ENCODE data around the gene GPR157.
A peak's percentile ranks its signal among the peaks of the same experiment; 100 is the strongest.
"Not testable (repeated sequence)": the region's sequence is repeated elsewhere in the genome, so short reads cannot be mapped to it uniquely, and the experiment has no call there.

The GPR157 gene

GRCh38 chr1:9145021-9145668 is 16.2 kb upstream of the GPR157 start:
- DNase-seq: peak; percentile 20

- DNase-seq: not testable (repeated sequence)
Measured at GRCh38 chr1:9144494-9144893, 15.6 kb upstream of the GPR157 start.

GRCh38 chr1:9143250-9143649 is 14.3 kb upstream of the GPR157 start:
- DNase-seq: no peak

DNA sequence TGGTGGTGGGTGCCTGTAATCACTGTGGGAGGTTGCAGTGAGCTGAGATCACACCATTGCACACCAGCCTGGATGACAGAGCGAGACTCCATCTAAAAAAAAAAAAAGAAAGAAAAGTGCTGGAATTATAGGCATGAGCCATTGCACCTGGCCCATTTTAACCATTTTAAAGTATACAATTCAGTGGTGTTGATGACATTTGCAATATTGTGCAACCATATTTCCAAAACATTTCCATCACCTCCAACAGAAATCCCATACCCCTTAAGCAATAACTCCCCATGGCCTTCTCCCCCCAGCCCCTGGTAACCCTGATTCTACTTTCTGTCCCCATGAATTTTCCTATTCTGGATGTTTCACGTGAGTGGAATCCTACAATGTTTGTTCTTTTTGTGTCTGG is 11.0 kb upstream of the GPR157 start:
- no peak for DNase-seq

DNA sequence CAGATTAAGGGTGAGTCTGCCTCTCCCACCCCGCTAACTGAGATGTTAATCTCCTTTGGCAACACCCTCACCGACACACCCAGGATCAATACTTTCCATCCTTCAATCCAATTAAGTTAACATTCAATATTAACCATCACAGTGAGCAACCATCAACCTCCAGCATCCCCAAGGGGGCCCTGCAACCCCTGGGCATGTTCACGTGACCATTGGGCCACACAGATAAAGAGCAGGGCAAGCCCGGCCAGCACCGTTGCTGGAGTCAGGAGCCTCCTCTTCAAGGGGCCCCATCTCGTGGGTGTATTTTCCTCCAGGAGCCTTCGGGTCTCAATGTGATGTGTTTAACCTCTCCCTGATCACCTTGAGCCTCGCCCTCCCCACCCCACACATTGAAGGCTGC is 8.0 kb upstream of the GPR157 start:
- no peak for DNase-seq

DNA sequence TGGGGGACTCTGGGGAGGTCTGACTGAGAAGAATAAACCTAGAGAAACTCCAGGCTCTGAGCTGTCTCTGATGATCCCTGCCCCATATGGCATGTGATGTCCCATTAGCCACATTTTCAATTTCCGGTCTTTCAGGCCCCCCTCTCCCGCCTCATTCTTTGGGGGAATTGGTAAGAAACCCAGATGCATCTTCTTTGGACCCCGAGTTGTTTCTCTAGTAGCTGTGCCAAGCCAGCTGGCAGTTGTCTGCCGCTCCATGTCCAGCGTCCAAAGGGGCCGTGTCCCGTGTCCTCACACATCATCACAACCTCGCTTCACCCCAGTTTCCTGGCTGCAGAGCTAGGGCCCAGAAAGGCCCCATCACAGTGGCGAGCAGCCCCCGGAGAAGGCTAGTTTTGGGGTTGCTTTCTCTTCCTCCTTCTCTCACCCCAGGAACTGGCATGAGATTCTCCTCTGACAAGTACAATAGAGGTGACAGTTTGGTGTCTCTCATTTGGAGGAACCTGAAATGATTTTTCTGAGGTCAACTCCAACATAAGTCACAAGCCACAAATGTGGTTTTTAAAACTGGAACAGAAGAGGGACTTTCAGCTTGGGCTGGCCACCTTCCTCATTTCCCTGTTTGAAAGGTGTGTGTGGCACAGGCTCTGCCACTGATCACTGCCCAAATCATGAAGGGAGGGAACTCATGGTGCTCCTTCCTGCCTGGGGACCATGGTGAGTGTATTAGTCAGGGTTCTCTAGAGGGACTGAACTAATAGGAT is 6.4 kb upstream of the GPR157 start:
- DNase-seq: no peak

- DNase-seq: no peak
Measured at GRCh38 chr1:9133870-9134585, 5.1 kb upstream of the GPR157 start.

DNA sequence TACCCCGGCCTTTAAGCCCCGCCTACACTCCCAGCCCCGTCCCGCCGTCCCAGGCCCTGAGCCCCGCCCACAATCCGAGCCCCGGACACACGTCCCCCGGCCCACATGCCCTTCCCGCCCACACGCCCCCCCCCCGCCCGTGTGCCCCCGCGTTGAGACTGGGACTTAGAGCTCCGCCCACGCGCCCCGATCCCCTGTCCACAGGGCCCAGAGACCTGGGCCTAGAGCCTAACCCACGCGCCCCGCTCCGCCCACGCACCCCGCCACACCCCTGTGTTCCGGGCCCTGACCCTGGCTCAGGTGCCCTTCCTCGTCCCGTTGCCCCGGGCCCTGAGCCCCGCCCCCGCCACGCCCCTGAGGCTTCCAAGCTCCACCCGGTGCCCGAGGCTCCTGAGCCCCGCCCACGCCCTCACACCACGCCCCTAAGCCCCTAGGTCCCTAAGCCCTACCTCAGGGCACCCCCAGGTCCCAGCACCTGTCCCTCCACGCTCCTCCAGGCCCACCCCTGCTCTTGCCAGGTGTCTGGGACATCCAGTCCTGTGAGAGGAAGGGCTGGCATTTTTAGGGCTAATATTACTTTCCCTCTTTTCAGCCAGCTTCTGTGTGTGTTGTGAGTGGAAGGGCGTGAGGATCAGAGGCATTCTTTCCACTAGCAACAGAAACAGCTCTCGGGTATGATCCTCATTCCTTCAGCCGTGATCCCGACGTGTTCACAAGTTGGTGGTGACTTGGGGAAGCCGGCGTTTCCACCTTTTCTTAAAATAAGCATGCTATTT is 552 bp upstream of the GPR157 start:
- no peak for DNase-seq

DNA sequence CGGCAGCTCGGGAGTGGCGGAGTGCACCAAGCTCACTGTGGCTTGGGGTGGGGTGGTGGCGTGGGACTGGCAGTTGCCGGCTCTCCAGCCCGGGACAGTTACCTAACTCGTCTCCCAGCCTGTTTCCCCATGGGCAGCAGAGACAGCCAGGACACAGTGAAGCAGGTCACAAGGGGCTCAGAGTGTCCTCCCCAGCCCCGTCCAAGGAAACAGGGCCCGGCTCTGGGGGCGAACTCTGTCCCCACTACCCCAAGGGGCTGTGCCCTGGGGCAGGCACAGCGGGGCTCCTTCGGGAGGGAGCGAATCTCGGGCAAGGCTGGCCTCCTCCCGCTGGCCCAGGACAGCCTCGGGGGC is 759 bp downstream of the GPR157 start:
- no peak for DNase-seq

DNA sequence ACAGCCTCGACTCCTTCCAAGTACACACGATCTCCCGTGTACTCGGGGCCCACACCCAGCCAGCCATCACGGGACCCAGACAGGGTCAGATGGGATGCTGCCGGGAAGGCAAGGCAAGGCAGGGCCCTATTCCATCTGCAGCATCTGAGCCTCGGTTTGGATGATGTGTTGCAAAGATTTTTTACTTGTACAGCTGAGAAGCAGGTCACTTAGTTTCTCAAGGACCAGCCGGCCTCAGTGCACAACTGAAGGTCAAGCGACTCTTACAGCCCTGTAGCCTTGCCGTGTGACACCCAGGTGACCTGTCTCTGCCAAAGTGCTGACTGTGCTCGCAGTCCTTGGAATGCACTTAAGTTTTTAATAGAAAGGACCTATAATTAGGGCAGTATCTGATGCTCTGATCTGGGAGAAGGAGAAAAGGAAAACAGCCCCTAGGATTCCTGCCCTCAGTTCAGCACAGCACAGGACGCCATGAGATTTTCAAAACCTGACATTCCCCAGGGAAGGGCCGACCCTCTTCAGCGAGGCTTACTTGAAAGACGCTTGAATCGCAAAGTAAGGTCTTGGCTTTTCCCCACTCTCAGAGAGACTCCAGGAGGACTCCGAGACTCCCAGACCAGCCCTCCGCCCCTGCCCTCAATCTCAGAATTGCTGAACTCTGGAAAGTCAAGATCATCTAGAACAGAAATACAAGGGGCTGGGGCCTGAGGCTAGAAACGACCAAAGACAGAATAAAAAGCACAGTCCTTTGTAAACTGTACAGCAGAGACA is 1.3 kb downstream of the GPR157 start:
- no peak for DNase-seq

- no peak for DNase-seq
Measured at GRCh38 chr1:9126511-9126910, 2.4 kb downstream of the GPR157 start.

- DNase-seq: not testable (repeated sequence)
Measured at GRCh38 chr1:9125847-9126246, 3.1 kb downstream of the GPR157 start.

- no peak for DNase-seq
Measured at GRCh38 chr1:9125325-9125724, 3.6 kb downstream of the GPR157 start.

- DNase-seq: not testable (repeated sequence)
Measured at GRCh38 chr1:9124389-9124788, 4.5 kb downstream of the GPR157 start.

GRCh38 chr1:9123665-9124064 is 5.2 kb downstream of the GPR157 start:
- not testable (repeated sequence) for DNase-seq

GRCh38 chr1:9121496-9122409 is 7.1 kb downstream of the GPR157 start:
- DNase-seq: no peak

DNA sequence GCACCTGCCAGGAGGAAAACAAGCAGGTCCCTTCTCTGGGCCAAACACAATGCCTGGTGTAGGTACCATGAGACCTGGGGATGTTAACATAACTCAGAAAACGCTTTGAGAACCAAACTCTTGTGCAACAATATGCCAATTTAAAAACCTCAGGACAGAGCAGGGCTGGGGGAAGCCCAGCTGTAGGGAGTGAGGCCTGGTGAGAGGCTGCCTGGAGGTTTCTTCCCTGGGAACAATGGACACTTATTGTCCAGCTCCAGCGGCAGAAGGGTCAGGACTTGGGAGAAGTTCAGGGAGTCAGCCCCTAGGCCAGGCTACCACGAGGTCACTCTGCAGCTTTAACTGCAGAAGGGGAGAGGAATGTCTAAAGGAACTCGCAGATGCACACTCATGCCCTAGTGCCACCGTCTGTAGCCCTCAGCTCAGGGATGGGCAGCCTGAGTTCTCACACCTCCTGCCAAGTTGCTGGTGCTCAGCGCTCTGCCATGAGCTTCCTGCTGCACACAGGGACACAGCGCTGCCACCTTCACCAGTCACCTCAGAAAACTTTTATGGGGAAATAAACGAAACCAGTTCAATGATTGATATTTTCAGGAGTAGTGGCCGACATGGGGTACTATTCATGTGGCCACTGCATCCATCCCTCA is 8.5 kb downstream of the GPR157 start:
- DNase-seq: no peak

- no peak for DNase-seq
Measured at GRCh38 chr1:9119745-9120144, 9.2 kb downstream of the GPR157 start.

- no peak for DNase-seq
Measured at GRCh38 chr1:9118186-9118585, 10.7 kb downstream of the GPR157 start.

DNA sequence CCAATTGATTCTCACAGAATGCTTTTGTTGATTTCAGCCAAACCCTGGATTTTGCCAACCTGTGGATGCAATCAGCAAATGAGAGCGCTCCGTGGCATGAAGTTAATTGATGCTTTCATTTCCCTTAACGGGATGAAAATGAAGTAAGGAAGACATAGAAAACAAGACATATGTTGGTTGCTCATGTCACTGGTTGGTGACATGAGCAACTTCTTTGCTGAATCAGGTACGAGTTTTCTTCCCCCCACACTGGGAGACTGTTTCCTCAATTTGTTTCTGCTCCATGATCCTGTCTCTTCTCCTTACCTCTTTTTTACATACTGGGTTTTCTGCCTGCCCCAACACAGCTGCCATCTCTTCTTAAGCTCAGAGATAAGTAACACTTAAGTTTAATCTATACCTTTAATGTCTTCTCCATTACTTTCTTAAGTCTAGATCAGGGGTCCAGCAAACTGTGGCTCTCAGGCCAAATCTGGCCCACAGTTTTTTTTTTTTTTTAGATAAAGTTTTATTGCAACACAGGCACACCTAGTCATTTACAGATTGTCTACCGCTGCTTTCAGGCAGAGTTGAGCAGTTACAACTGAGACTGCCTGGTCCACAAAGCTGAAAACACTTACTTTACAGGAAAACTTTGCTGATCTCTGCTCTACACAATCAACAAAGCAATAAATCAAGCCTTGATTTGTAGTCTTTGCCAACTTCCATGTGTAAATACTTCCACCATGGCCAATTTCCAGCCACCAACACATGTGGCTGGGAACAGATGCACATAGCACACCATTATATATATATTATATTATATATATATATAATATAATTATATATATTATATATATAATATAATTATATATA is 13.3 kb downstream of the GPR157 start:
- DNase-seq: peak; percentile 35

All from SHP77 treated with DMSO at 0.1 percent for 48 hours (cell line).